ENCODE data around the gene PRKRIP1. TPM values are rescaled to one million over a fixed set of nuclear protein-coding genes. Genes with fewer than 3 reads are reported as not detected.

The PRKRIP1 gene
- total RNA-seq = 13.1 and 14.6 TPM in 2 replicates

GRCh38 chr7:102395873-102396709 lies at the start of gene PRKRIP1:
TSS of gene PRKRIP1 (plus strand) at chr7:102396363. CDS start at chr7:102396412, 49 bp downstream.

GRCh38 chr7:102356344-102356743 lies 39.8 kb upstream of the PRKRIP1 start, which contains the start of gene SPDYE6:
TSS of gene SPDYE6 (minus strand) at chr7:102356444. CDS start at chr7:102356023, 421 bp downstream.

GRCh38 chr7:102433219-102434038 lies 37.3 kb downstream of the PRKRIP1 start, which contains the start of gene ORAI2:
TSS of gene ORAI2 (plus strand) at chr7:102433575. CDS start at chr7:102438957, 5,382 bp downstream.

GRCh38 chr7:102464577-102465280 lies 68.6 kb downstream of the PRKRIP1 start, which contains the start of the genes ALKBH4 and LRWD1:
TSS of gene ALKBH4 (minus strand) at chr7:102464863. CDS start at chr7:102464836, 27 bp downstream.
TSS of gene LRWD1 (plus strand) at chr7:102464984. CDS start at chr7:102465081, 97 bp downstream.

Other genes starting within 250 kb of the PRKRIP1 start
- gene SH2B2, start 109.5 kb upstream of the PRKRIP1 start, total RNA-seq = 0.50 and 0.92 TPM in 2 replicates
- gene SPDYE6, start 39.9 kb upstream of the PRKRIP1 start, total RNA-seq = 0.06 TPM in 1 of 2 replicates, not detected in the other
- gene ORAI2, start 37.2 kb downstream of the PRKRIP1 start, total RNA-seq = 45.2 and 49.4 TPM in 2 replicates
- gene ALKBH4, start 68.5 kb downstream of the PRKRIP1 start, total RNA-seq = 9.0 and 9.3 TPM in 2 replicates
- gene LRWD1, start 68.6 kb downstream of the PRKRIP1 start, total RNA-seq = 20.3 and 32.4 TPM in 2 replicates
- gene POLR2J, start 82.6 kb downstream of the PRKRIP1 start, total RNA-seq = 47.3 and 49.3 TPM in 2 replicates
- 13.3 and 19.4 TPM in 2 replicates for gene RASA4B, start 121.4 kb downstream of the PRKRIP1 start, total RNA-seq
- 2.8 and 5.2 TPM in 2 replicates for gene UPK3BL2, start 147.3 kb downstream of the PRKRIP1 start, total RNA-seq
- gene SPDYE2, start 154.9 kb downstream of the PRKRIP1 start, total RNA-seq = not detected in 2 replicates
- 27.0 and 66.9 TPM in 2 replicates for gene POLR2J3, start 176.2 kb downstream of the PRKRIP1 start, total RNA-seq
- gene RASA4, start 220.4 kb downstream of the PRKRIP1 start, total RNA-seq = 71.7 and 118 TPM in 2 replicates
- gene UPK3BL1, start 246.4 kb downstream of the PRKRIP1 start, total RNA-seq = 11.9 and 15.9 TPM in 2 replicates